ACC112 (cell line): ENCODE results near the gene OGDHL.
"Not testable (repeated sequence)": the region's sequence is repeated elsewhere in the genome, so short reads cannot be mapped to it uniquely, and the experiment has no call there.

Source experiments
- H2AFZ ChIP-seq: fragments of 200-600 bp; sonication (generic); one replicate; pipeline ENCODE4 v1.6.0; 2017; ENCODE audit warnings: antibody characterized with exemption, low read length; ENCODE audit not compliant: unreplicated experiment
- H3K27ac ChIP-seq: fragments of 200-600 bp; sonication (generic); 2 replicates; pipeline ENCODE4 v1.5.1; 2014; ENCODE audit warnings: low read depth, mild to moderate bottlenecking, antibody characterized with exemption, low read length, moderate library complexity
- H3K27me3 ChIP-seq: fragments of 200-600 bp; sonication (generic); 2 replicates; pipeline ENCODE4 v1.6.1; 2014; ENCODE audit warnings: mild to moderate bottlenecking, antibody characterized with exemption, low read length, moderate library complexity, mixed read lengths; ENCODE audit not compliant: insufficient read depth
- H3K36me3 ChIP-seq: fragments of 200-600 bp; sonication (generic); 2 replicates; pipeline ENCODE4 v1.6.1; 2016; ENCODE audit warnings: mild to moderate bottlenecking, antibody characterized with exemption, low read length, moderate library complexity, mixed read lengths; ENCODE audit not compliant: insufficient read depth
- H3K4me1 ChIP-seq: fragments of 200-600 bp; sonication (generic); one replicate; pipeline ENCODE4 v1.6.1; 2016; ENCODE audit warnings: low read length, mixed read lengths; ENCODE audit not compliant: insufficient read depth, unreplicated experiment, control insufficient read depth
- H3K4me3 ChIP-seq: fragments of 200-600 bp; sonication (generic); 2 replicates; pipeline ENCODE4 v1.5.1; 2014; ENCODE audit warnings: mild to moderate bottlenecking, low read depth, low read length
- H3K79me2 ChIP-seq: fragments of 200-600 bp; sonication (generic); one replicate; pipeline ENCODE4 v1.6.0; 2016; ENCODE audit warnings: low read length; ENCODE audit not compliant: control insufficient read depth, unreplicated experiment, insufficient read depth

OGDHL gene

GRCh38 chr10:49761789-49762565, at the start of gene OGDHL:
TSS of gene OGDHL (minus strand) at chr10:49762323. CDS start at chr10:49758592, 3,731 bp downstream.
- Histone ChIP-seq H3K27ac (no peak within 1 kb of the TSS), H3K4me3 (peak within 1 kb of the TSS; percentile 77), H2AFZ (peak within 1 kb of the TSS; percentile 50), H3K27me3 (peaks cover 61% of the 10 kb centered on the region), H3K36me3 (no peaks in the 10 kb centered on the region), H3K4me1 (no peaks in the 10 kb centered on the region), H3K79me2 (no peaks in the 10 kb centered on the region)

- no peaks in the 10 kb centered on the region for H3K4me1 ChIP-seq
- H2AFZ ChIP-seq = no peak overlapping the region
- no peak overlapping the region for H3K4me3 ChIP-seq
- H3K27me3 ChIP-seq = peaks cover 15% of the 10 kb centered on the region
- H3K36me3 ChIP-seq = no peaks in the 10 kb centered on the region
- H3K79me2 ChIP-seq = no peaks in the 10 kb centered on the region
- H3K27ac ChIP-seq = no peak overlapping the region
Observed at GRCh38 chr10:49803988-49804387, 41.9 kb upstream of the OGDHL start.

- no peak overlapping the region for H2AFZ ChIP-seq
- H3K27me3 ChIP-seq = peaks cover 13% of the 10 kb centered on the region; the same call in 1 of the 2 replicates
- H3K36me3 ChIP-seq = no peaks in the 10 kb centered on the region
- H3K4me3 ChIP-seq = no peak overlapping the region
- no peak overlapping the region for H3K27ac ChIP-seq
- no peaks in the 10 kb centered on the region for H3K79me2 ChIP-seq
- no peaks in the 10 kb centered on the region for H3K4me1 ChIP-seq
Observed at GRCh38 chr10:49798275-49798674, 36.2 kb upstream of the OGDHL start.

GRCh38 chr10:49791100-49791499, 29.0 kb upstream of the OGDHL start:
- no peak overlapping the region for H3K4me3 ChIP-seq
- no peaks in the 10 kb centered on the region for H3K79me2 ChIP-seq
- H3K27ac ChIP-seq = no peak overlapping the region
- no peaks in the 10 kb centered on the region for H3K36me3 ChIP-seq
- no peaks in the 10 kb centered on the region for H3K4me1 ChIP-seq
- H2AFZ ChIP-seq = no peak overlapping the region
- H3K27me3 ChIP-seq = peaks cover 17% of the 10 kb centered on the region

GRCh38 chr10:49784681-49785080, 22.6 kb upstream of the OGDHL start:
- Histone ChIP-seq H3K79me2 (no peaks in the 10 kb centered on the region), H3K27ac (no peak overlapping the region), H3K4me3 (no peak overlapping the region), H3K36me3 (no peaks in the 10 kb centered on the region), H3K27me3 (peaks cover 50% of the 10 kb centered on the region), H3K4me1 (no peaks in the 10 kb centered on the region), H2AFZ (no peak overlapping the region)

GRCh38 chr10:49783645-49784044, 21.5 kb upstream of the OGDHL start:
- Histone ChIP-seq H3K79me2 (no peaks in the 10 kb centered on the region), H2AFZ (no peak overlapping the region), H3K27ac (no peak overlapping the region), H3K36me3 (no peaks in the 10 kb centered on the region), H3K4me1 (no peaks in the 10 kb centered on the region), H3K4me3 (no peak overlapping the region), H3K27me3 (peaks cover 42% of the 10 kb centered on the region)

GRCh38 chr10:49781247-49781646, 19.1 kb upstream of the OGDHL start:
- H3K4me3 ChIP-seq = no peak overlapping the region
- no peak overlapping the region for H3K27ac ChIP-seq
- H3K79me2 ChIP-seq = no peaks in the 10 kb centered on the region
- peaks cover 54% of the 10 kb centered on the region for H3K27me3 ChIP-seq
- H3K4me1 ChIP-seq = no peaks in the 10 kb centered on the region
- no peaks in the 10 kb centered on the region for H3K36me3 ChIP-seq
- no peak overlapping the region for H2AFZ ChIP-seq

- H3K36me3 ChIP-seq = no peaks in the 10 kb centered on the region
- peaks cover 55% of the 10 kb centered on the region for H3K27me3 ChIP-seq
- H3K4me1 ChIP-seq = no peaks in the 10 kb centered on the region
- no peak overlapping the region for H3K4me3 ChIP-seq
- H2AFZ ChIP-seq = no peak overlapping the region
- H3K27ac ChIP-seq = no peak overlapping the region
- no peaks in the 10 kb centered on the region for H3K79me2 ChIP-seq
Observed at GRCh38 chr10:49778197-49778596, 16.1 kb upstream of the OGDHL start.

- H3K27ac ChIP-seq = no peak overlapping the region
- H3K36me3 ChIP-seq = no peaks in the 10 kb centered on the region
- no peak overlapping the region for H3K4me3 ChIP-seq
- H2AFZ ChIP-seq = no peak overlapping the region
- peaks cover 63% of the 10 kb centered on the region for H3K27me3 ChIP-seq
- no peaks in the 10 kb centered on the region for H3K79me2 ChIP-seq
- no peaks in the 10 kb centered on the region for H3K4me1 ChIP-seq
Observed at GRCh38 chr10:49776851-49777250, 14.7 kb upstream of the OGDHL start.

GRCh38 chr10:49775014-49775413, 12.9 kb upstream of the OGDHL start:
- no peak overlapping the region for H2AFZ ChIP-seq
- H3K79me2 ChIP-seq = no peaks in the 10 kb centered on the region
- H3K4me3 ChIP-seq = no peak overlapping the region
- no peaks in the 10 kb centered on the region for H3K4me1 ChIP-seq
- peaks cover 77% of the 10 kb centered on the region for H3K27me3 ChIP-seq
- no peak overlapping the region for H3K27ac ChIP-seq
- H3K36me3 ChIP-seq = no peaks in the 10 kb centered on the region

- not testable (repeated sequence) for H2AFZ ChIP-seq, H3K36me3 ChIP-seq, H3K4me1 ChIP-seq, H3K4me3 ChIP-seq, H3K79me2 ChIP-seq, H3K27ac ChIP-seq
- H3K27me3 ChIP-seq = peaks cover 90% of the 10 kb centered on the region
Observed at GRCh38 chr10:49772944-49773343, 10.8 kb upstream of the OGDHL start.
